SK-N-SH treated with all-trans-retinoic acid at 6 μM for 48 hours (cell line): ENCODE data around the gene SCN7A.

ENCODE experiments used
- ATAC-seq: fragments of 200-7000 bp; cut with Tn5 transposase; 3 replicates; pipeline ENCODE4 v1.9.1; 2020; ENCODE audit warnings: mild to moderate bottlenecking, moderate library complexity
- ARNTL ChIP-seq: fragments of 450-650 bp; formaldehyde crosslinking; IDR thresholded peaks from 2 replicates; pipeline ENCODE4 v1.5.0; 2020; ENCODE audit warnings: low read depth, mild to moderate bottlenecking, moderate library complexity, borderline replicate concordance
- BACH2 ChIP-seq: fragments of 250-450 bp; sonication (Bioruptor Pico); IDR thresholded peaks from 2 replicates; pipeline ENCODE4 v1.9.0; 2021; ENCODE audit warnings: mild to moderate bottlenecking, borderline replicate concordance
- CSDC2 ChIP-seq: fragments of 250-450 bp; sonication (Bioruptor Pico); IDR thresholded peaks from 2 replicates; pipeline ENCODE4 v1.5.0; 2020; ENCODE audit warnings: mild to moderate bottlenecking, moderate library complexity
- GLIS3 ChIP-seq: fragments of 250-450 bp; sonication (Bioruptor Pico); IDR thresholded peaks from 2 replicates; pipeline ENCODE4 v1.5.0; 2020; ENCODE audit warnings: mild to moderate bottlenecking, moderate library complexity
- OSR1 ChIP-seq: fragments of 250-450 bp; sonication (Bioruptor Pico); IDR thresholded peaks from 2 replicates; pipeline ENCODE4 v1.8.0; 2022; ENCODE audit warnings: moderate library complexity, mild to moderate bottlenecking, inconsistent platforms
- PPARA ChIP-seq: fragments of 250-450 bp; sonication (Bioruptor Pico); IDR thresholded peaks from 2 replicates; pipeline ENCODE4 v1.5.0; 2020; ENCODE audit warnings: mild to moderate bottlenecking, borderline replicate concordance
- RARB ChIP-seq: fragments of 250-450 bp; sonication (Bioruptor Pico); IDR thresholded peaks from 2 replicates; pipeline ENCODE4 v1.8.0; 2021; ENCODE audit warnings: mild to moderate bottlenecking, moderate library complexity
- SNAI2 ChIP-seq: fragments of 250-450 bp; sonication (Bioruptor Pico); IDR thresholded peaks from 2 replicates; pipeline ENCODE4 v1.5.0; 2020; ENCODE audit warnings: mild to moderate bottlenecking, moderate library complexity
- TCF4 ChIP-seq: fragments of 250-450 bp; sonication (Bioruptor Pico); IDR thresholded peaks from 2 replicates; pipeline ENCODE4 v1.8.0; 2021; ENCODE audit warnings: mild to moderate bottlenecking, moderate library complexity, borderline replicate concordance
- TOX ChIP-seq: fragments of 250-450 bp; sonication (Bioruptor Pico); IDR thresholded peaks from 2 replicates; pipeline ENCODE4 v1.8.0; 2021; ENCODE audit warnings: mild to moderate bottlenecking, moderate library complexity, borderline replicate concordance
- ZFP3 ChIP-seq: fragments of 250-450 bp; sonication (Bioruptor Pico); IDR thresholded peaks from 2 replicates; pipeline ENCODE4 v1.5.0; 2020; ENCODE audit warnings: mild to moderate bottlenecking, moderate library complexity
- ZFP30 ChIP-seq: fragments of 450-650 bp; formaldehyde crosslinking; IDR thresholded peaks from 2 replicates; pipeline ENCODE4 v1.5.0; 2022; ENCODE audit warnings: mild to moderate bottlenecking, moderate library complexity
- ZNF565 ChIP-seq: fragments of 450-650 bp; formaldehyde crosslinking; conservative IDR thresholded peaks from 2 replicates; pipeline ENCODE4 v1.5.0; 2020; ENCODE audit warnings: low read depth, mild to moderate bottlenecking, moderate library complexity
- ZNF70 ChIP-seq: fragments of 450-650 bp; formaldehyde crosslinking; IDR thresholded peaks from 2 replicates; pipeline ENCODE4 v1.5.0; 2020; ENCODE audit warnings: mild to moderate bottlenecking, moderate library complexity
- ZNF8 ChIP-seq: fragments of 450-650 bp; formaldehyde crosslinking; IDR thresholded peaks from 2 replicates; pipeline ENCODE4 v1.5.0; 2020; ENCODE audit warnings: mild to moderate bottlenecking, moderate library complexity
- TF ChIP-seq, protein P1 (sequence below): fragments of 250-450 bp; sonication (Bioruptor Pico); IDR thresholded peaks from 2 replicates; pipeline ENCODE4 v1.5.0; 2020; ENCODE audit warnings: mild to moderate bottlenecking, moderate library complexity
- TF ChIP-seq, protein P2 (sequence below): fragments of 250-450 bp; sonication (Bioruptor Pico); IDR thresholded peaks from 2 replicates; pipeline ENCODE4 v1.8.0; 2020; ENCODE audit warnings: mild to moderate bottlenecking, moderate library complexity, borderline replicate concordance
- TF ChIP-seq, protein P3 (sequence below): fragments of 250-450 bp; sonication (Bioruptor Pico); IDR thresholded peaks from 2 replicates; pipeline ENCODE4 v1.5.1; 2020; ENCODE audit warnings: low read depth, mild to moderate bottlenecking, moderate library complexity
- TF ChIP-seq, protein P4 (sequence below): fragments of 250-450 bp; sonication (Bioruptor Pico); IDR thresholded peaks from 2 replicates; pipeline ENCODE4 v1.8.0; 2021; ENCODE audit warnings: low read depth, mild to moderate bottlenecking, moderate library complexity, borderline replicate concordance

SCN7A gene

DNA sequence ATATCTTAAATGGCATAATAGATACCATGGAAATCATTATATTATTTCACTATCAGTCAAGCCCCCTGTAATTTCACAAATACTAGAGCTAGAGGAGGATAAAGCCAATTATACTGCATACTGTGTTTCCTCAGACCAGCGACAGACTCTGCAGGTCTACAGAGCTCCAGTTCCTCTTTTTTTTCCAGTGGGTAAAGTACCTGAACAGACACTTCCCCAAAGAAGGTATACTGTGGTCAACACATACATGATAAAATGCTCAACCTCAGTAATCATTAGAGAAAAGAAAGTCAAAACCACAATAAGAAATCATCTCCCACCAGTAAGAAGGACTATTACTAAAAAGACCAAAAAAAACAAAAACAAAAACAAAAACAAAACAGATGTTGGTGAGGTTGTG is 44.6 kb downstream of the SCN7A start:
- no peak for ATAC-seq
- TF ChIP-seq, protein P1, sequence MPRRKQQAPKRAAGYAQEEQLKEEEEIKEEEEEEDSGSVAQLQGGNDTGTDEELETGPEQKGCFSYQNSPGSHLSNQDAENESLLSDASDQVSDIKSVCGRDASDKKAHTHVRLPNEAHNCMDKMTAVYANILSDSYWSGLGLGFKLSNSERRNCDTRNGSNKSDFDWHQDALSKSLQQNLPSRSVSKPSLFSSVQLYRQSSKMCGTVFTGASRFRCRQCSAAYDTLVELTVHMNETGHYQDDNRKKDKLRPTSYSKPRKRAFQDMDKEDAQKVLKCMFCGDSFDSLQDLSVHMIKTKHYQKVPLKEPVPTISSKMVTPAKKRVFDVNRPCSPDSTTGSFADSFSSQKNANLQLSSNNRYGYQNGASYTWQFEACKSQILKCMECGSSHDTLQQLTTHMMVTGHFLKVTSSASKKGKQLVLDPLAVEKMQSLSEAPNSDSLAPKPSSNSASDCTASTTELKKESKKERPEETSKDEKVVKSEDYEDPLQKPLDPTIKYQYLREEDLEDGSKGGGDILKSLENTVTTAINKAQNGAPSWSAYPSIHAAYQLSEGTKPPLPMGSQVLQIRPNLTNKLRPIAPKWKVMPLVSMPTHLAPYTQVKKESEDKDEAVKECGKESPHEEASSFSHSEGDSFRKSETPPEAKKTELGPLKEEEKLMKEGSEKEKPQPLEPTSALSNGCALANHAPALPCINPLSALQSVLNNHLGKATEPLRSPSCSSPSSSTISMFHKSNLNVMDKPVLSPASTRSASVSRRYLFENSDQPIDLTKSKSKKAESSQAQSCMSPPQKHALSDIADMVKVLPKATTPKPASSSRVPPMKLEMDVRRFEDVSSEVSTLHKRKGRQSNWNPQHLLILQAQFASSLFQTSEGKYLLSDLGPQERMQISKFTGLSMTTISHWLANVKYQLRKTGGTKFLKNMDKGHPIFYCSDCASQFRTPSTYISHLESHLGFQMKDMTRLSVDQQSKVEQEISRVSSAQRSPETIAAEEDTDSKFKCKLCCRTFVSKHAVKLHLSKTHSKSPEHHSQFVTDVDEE = no peak
- TF ChIP-seq PPARA (CRISPR knock-in tag) (no peak), ARNTL (no peak), ZNF70 (CRISPR knock-in tag) (no peak)
- TF ChIP-seq, all 23 proteins: peak for 0

DNA sequence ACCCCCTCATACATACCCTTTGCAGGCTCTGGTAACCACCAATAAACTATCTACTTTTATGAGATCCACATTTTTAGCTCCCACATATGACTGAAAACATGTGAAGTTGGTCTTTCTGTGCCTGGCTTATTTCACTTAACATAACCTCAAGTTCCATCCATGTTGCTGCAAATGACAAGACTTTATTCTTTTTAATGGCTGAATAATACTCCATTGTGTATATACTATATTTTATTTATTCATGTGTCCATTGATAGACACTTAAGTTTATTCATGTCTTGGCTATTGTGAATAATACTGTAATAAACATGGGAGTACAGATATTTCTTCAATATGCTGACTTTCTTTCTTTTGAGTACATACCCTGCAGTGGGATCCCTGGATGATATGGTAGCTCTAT is 45.9 kb downstream of the SCN7A start:
- ATAC-seq = no peak
- TF ChIP-seq ZFP30 = no peak
- TF ChIP-seq, protein P2, sequence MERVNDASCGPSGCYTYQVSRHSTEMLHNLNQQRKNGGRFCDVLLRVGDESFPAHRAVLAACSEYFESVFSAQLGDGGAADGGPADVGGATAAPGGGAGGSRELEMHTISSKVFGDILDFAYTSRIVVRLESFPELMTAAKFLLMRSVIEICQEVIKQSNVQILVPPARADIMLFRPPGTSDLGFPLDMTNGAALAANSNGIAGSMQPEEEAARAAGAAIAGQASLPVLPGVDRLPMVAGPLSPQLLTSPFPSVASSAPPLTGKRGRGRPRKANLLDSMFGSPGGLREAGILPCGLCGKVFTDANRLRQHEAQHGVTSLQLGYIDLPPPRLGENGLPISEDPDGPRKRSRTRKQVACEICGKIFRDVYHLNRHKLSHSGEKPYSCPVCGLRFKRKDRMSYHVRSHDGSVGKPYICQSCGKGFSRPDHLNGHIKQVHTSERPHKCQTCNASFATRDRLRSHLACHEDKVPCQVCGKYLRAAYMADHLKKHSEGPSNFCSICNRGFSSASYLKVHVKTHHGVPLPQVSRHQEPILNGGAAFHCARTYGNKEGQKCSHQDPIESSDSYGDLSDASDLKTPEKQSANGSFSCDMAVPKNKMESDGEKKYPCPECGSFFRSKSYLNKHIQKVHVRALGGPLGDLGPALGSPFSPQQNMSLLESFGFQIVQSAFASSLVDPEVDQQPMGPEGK = no peak
- TF ChIP-seq CSDC2 (CRISPR knock-in tag) = no peak
- TF ChIP-seq PPARA (CRISPR knock-in tag) = no peak
- no peak for TF ChIP-seq ARNTL
- no peak for TF ChIP-seq GLIS3 (CRISPR knock-in tag)
- no peak for TF ChIP-seq RARB (CRISPR knock-in tag)
- TF ChIP-seq, protein P1 = no peak

- TF ChIP-seq GLIS3 (CRISPR knock-in tag) (no peak), OSR1 (CRISPR knock-in tag) (no peak), ZFP3 (CRISPR knock-in tag) (no peak), ZFP30 (no peak), CSDC2 (CRISPR knock-in tag) (no peak), SNAI2 (CRISPR knock-in tag) (no peak), TCF4 (CRISPR knock-in tag) (no peak), ZNF8 (CRISPR knock-in tag) (no peak), BACH2 (no peak), ZNF70 (CRISPR knock-in tag) (no peak), PPARA (CRISPR knock-in tag) (no peak), ZNF565 (CRISPR knock-in tag) (no peak), RARB (CRISPR knock-in tag) (no peak), TOX (CRISPR knock-in tag) (no peak)
- TF ChIP-seq, protein P3, sequence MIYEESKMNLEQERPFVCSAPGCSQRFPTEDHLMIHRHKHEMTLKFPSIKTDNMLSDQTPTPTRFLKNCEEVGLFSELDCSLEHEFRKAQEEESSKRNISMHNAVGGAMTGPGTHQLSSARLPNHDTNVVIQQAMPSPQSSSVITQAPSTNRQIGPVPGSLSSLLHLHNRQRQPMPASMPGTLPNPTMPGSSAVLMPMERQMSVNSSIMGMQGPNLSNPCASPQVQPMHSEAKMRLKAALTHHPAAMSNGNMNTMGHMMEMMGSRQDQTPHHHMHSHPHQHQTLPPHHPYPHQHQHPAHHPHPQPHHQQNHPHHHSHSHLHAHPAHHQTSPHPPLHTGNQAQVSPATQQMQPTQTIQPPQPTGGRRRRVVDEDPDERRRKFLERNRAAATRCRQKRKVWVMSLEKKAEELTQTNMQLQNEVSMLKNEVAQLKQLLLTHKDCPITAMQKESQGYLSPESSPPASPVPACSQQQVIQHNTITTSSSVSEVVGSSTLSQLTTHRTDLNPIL = no peak
- TF ChIP-seq, protein P4, sequence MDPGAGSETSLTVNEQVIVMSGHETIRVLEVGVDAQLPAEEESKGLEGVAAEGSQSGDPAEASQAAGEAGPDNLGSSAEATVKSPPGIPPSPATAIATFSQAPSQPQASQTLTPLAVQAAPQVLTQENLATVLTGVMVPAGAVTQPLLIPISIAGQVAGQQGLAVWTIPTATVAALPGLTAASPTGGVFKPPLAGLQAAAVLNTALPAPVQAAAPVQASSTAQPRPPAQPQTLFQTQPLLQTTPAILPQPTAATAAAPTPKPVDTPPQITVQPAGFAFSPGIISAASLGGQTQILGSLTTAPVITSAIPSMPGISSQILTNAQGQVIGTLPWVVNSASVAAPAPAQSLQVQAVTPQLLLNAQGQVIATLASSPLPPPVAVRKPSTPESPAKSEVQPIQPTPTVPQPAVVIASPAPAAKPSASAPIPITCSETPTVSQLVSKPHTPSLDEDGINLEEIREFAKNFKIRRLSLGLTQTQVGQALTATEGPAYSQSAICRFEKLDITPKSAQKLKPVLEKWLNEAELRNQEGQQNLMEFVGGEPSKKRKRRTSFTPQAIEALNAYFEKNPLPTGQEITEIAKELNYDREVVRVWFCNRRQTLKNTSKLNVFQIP (CRISPR knock-in tag) = no peak
- no peak for ATAC-seq
Observed at GRCh38 chr2:166444306-166444705, 49.7 kb downstream of the SCN7A start.
